Mucosa of stomach (tissue), 1 donor: Measurements from ENCODE around the gene CT47A1.
"Not testable (repeated sequence)": the region's sequence is repeated elsewhere in the genome, so short reads cannot be mapped to it uniquely, and the experiment has no call there.

ENCODE experiments used
- H3K27me3 ChIP-seq: one replicate; pipeline ENCODE4 v1.7.0; 2013; ENCODE audit warnings: mild to moderate bottlenecking, low read length; ENCODE audit not compliant: control insufficient read depth, insufficient read depth
- H3K36me3 ChIP-seq: one replicate; pipeline ENCODE4 v1.7.0; 2013; ENCODE audit warnings: low read length; ENCODE audit not compliant: control insufficient read depth, insufficient read depth
- H3K4me1 ChIP-seq: one replicate; pipeline ENCODE4 v1.7.0; 2013; ENCODE audit warnings: mild to moderate bottlenecking, low read length; ENCODE audit not compliant: control insufficient read depth, insufficient read depth
- H3K4me3 ChIP-seq: one replicate; pipeline ENCODE4 v1.7.0; 2013; ENCODE audit warnings: low read length
- H3K9ac ChIP-seq: one replicate; pipeline ENCODE4 v1.7.0; 2013; ENCODE audit warnings: mild to moderate bottlenecking, low read length, moderate library complexity
- H3K9me3 ChIP-seq: one replicate; pipeline ENCODE4 v1.7.0; 2013; ENCODE audit warnings: mild to moderate bottlenecking, low read length, moderate library complexity; ENCODE audit not compliant: control insufficient read depth
- donor health status: Pancreatic carcinoma.

CT47A1 gene

DNA sequence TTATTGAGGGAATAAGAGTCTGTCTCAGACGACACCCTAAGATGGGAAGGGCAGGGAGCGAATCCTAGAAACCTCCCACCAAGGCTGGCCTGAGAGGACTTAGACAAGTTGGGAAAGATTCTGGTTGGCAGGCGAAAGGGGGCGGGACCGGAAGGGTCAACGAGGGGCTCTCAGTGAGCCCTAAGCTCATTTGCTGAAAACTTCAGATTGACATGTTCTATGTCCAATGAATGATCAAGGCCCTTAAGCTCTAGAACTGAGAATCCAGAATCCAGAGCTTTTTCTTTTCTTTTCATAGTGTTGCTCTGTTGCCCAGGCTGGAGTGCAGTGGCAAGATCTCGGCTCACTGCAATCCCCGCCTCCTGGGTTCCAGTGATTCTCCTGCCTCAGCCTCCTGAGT lies at the start of gene CT47A1:
TSS of gene CT47A1 (minus strand) at position 101 of the 400 bp plus-strand sequence. CDS start 231 bp downstream, outside the sequence.
- not testable (repeated sequence) for H3K4me1 ChIP-seq, H3K9me3 ChIP-seq, H3K4me3 ChIP-seq, H3K27me3 ChIP-seq, H3K9ac ChIP-seq, H3K36me3 ChIP-seq

DNA sequence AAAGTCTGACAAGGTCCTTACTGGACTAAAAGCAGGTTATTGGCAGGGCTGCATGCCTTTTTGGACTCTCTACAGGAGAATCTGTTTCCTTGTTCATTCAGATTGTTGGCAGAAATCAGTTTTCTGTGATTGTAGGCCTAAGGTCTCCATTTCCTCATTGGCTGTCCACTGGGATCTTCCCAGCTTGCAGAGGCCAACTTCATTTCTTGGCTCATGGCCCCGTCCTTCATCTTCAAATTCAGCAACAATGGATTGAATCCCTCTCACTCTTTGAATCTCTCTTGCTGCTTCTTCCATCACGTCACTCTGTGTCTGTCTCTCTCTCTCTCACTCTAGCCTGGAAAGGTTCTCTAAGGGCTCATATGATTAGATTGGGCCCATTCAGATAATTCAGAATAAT lies 47.0 kb upstream of the CT47A1 start:
- Histone ChIP-seq H3K9ac (no peak overlapping the region), H3K27me3 (no peaks in the 10 kb centered on the region), H3K4me1 (no peaks in the 10 kb centered on the region)

DNA sequence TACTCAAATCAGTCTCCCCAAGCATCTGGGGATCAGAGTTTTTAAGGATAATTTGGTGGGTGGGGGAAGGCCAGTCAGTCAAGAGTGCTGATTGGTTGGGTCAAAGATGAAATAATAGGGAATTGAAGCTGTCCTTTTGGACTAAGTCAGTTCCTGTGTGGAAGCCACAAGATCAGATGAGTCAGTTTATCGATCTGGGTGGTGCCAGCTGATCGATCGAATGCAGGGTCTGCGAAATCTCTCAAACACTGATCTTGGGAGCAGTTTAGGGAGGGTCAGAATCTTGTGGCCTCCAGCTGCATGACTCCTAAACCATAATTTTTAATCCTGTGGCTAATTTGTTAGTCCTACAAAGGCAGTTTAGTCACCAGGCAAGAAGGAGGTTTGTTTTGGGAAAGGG lies 44.5 kb upstream of the CT47A1 start:
- H3K9me3 ChIP-seq = no peaks in the 10 kb centered on the region
- no peak overlapping the region for H3K9ac ChIP-seq
- H3K36me3 ChIP-seq = no peaks in the 10 kb centered on the region
- H3K27me3 ChIP-seq = no peaks in the 10 kb centered on the region
- no peaks in the 10 kb centered on the region for H3K4me1 ChIP-seq
- H3K4me3 ChIP-seq = no peak overlapping the region

More for the DNA sequence above, 47.0 kb upstream of the CT47A1 start:
- no peaks in the 10 kb centered on the region for H3K9me3 ChIP-seq
- no peak overlapping the region for H3K4me3 ChIP-seq
- H3K36me3 ChIP-seq = no peaks in the 10 kb centered on the region

DNA sequence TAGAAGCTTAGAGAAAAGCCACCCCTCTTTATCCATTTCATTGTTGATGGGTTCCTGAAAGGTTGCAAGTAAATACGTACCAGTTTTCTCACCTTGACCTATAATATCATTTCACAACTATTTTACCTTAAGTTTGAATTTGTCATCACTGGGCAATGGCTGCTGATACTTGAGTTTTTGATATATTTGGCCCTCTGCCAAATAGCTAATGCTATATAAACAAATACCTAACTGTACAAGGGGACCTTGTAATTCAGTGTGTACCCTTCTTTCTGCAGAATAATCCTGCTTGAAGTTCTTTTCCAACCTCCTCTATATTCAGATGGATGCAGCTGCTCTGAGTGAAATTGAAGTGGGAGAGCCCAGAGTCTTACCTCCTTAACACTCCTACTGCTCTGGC lies 42.9 kb upstream of the CT47A1 start:
- H3K27me3 ChIP-seq = no peaks in the 10 kb centered on the region

DNA sequence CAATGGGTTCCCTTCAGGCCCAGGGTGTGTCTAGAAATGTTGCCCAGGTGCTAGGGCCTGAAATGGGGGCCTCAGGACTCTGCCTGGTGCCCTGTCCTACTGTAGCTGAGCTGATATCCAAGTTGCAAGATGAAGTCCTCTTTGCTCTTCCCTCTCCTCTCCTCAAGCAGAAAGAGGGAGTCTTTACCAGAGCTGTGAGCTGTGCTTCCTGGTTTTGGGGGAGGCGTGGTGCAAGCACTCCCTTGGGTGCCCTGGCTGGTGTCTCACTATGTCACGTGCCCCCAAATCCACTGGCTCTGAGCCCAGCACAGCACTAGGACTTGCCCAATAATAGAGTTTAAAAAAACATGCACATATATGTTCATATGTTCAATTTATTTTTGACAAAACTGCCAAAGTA lies 29.3 kb upstream of the CT47A1 start:
- H3K9ac ChIP-seq = no peak overlapping the region
- no peak overlapping the region for H3K4me3 ChIP-seq
- no peaks in the 10 kb centered on the region for H3K9me3 ChIP-seq
- no peaks in the 10 kb centered on the region for H3K27me3 ChIP-seq
- H3K4me1 ChIP-seq = no peaks in the 10 kb centered on the region
- H3K36me3 ChIP-seq = no peaks in the 10 kb centered on the region

More for the DNA sequence above, 42.9 kb upstream of the CT47A1 start:
- no peaks in the 10 kb centered on the region for H3K4me1 ChIP-seq
- H3K9me3 ChIP-seq = no peaks in the 10 kb centered on the region
- no peaks in the 10 kb centered on the region for H3K36me3 ChIP-seq
- no peak overlapping the region for H3K9ac ChIP-seq
- no peak overlapping the region for H3K4me3 ChIP-seq

DNA sequence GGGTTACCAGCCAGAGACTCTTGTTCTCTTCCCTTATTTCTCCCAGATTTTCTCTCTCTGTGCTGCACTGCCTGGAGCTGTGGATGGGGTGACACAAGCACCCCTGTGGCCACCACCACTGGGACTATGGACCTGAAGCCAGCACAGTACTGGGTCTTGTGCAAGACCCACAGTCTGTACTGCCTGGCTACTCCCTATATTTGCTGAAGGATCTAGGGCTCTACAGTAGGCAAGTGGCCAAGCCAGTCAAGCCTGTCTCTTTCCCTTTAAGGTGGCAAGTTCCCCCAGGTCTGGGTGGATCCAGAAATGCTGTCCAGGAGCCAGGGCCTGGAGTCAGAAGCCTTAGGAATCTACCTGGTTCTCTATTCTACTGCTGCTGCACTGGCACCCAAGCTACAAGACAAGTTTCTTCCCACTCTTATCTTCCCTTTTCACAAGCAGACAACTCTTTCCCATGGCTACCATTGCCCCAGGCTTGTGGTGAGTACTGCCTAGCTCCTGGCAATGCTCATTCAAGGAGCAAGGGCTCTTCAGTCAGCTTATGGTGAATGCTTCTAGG lies 28.4 kb upstream of the CT47A1 start:
- Histone ChIP-seq H3K4me3 (no peak overlapping the region), H3K4me1 (no peaks in the 10 kb centered on the region), H3K27me3 (no peaks in the 10 kb centered on the region), H3K9me3 (no peaks in the 10 kb centered on the region), H3K9ac (no peak overlapping the region), H3K36me3 (no peaks in the 10 kb centered on the region)

DNA sequence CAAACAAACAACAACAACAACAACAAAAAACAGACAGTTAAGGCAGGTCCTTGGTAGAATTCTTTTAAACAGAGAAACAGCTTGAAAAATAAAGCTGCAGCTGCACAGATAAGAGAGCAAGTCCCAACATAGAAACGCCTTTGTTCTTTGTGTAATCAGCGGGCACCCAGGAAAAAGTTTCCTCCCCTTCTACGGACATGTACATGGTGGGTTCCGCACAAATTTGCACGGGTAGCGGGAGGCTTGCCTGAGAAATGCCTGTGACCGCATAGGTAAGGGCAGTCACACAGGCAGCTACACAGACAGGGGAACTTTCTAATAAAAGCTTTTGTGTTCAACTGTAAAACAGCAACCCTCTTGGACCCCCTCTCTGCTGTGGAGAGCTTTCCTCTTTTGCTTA lies 25.7 kb upstream of the CT47A1 start:
- Histone ChIP-seq H3K9ac (no peak overlapping the region), H3K9me3 (no peaks in the 10 kb centered on the region), H3K4me1 (no peaks in the 10 kb centered on the region), H3K27me3 (no peaks in the 10 kb centered on the region), H3K36me3 (no peaks in the 10 kb centered on the region), H3K4me3 (no peak overlapping the region)

DNA sequence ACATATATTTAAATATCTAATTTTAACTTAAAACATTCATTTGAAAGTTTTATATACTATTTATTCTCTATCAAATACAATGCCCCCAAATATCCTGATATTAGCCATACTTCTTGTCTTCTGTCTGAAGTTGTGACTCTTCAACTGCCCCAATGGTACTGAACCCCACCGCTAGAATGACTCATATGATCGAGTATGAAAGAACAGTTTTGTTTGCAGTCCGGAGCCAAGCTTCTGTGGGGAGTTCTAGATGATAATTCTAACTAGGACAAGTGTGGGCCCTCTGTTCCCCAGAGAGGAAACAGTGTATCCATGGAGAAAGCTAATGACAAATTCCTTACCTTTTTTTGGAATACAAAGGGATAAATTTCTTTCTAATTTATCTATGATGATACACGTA lies 24.7 kb upstream of the CT47A1 start:
- Histone ChIP-seq H3K9ac (no peak overlapping the region), H3K36me3 (no peaks in the 10 kb centered on the region), H3K9me3 (no peaks in the 10 kb centered on the region), H3K4me3 (no peak overlapping the region), H3K4me1 (no peaks in the 10 kb centered on the region), H3K27me3 (no peaks in the 10 kb centered on the region)

DNA sequence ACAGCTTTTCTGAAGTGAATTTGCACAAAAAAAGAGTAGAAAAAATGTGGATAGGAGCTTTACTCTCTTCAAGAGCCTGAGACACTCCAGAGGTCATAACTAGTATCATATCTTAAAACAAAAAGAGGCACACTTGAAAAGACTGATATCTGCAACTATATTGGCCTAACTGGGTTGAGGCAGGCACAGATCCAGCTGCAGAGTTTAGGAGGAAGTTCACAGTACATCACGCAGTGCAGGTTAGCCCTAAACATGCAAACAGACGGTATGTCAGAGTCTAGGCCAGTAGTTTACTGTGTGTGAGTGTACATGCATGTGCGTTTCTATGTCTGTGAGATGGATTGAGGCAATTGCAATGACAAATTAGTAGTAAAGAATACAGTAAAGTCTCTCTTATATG lies 24.2 kb upstream of the CT47A1 start:
- Histone ChIP-seq H3K36me3 (no peaks in the 10 kb centered on the region), H3K4me1 (no peaks in the 10 kb centered on the region), H3K9ac (no peak overlapping the region), H3K4me3 (no peak overlapping the region), H3K9me3 (no peaks in the 10 kb centered on the region), H3K27me3 (no peaks in the 10 kb centered on the region)

DNA sequence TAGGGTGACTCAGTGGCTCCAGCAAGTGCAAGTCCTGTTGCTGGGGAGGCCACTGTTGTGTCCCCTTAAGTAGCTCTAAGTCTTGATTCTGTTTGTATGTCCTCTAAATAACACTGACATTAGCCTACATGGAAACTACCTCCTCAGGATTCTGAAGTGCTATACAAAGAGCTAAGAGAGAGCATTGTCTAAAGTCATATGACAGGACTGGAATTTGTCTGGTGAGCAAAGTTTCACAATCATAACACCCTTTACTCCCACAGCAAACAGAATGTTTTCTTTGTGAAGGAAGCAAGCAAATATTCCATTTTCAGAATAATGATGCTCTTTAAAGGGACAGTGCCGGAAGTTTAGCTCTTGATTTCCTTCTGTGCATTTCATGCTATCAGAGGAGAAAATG lies 23.4 kb upstream of the CT47A1 start:
- H3K36me3 ChIP-seq = no peaks in the 10 kb centered on the region
- no peak overlapping the region for H3K9ac ChIP-seq
- no peaks in the 10 kb centered on the region for H3K4me1 ChIP-seq
- no peak overlapping the region for H3K4me3 ChIP-seq
- no peaks in the 10 kb centered on the region for H3K9me3 ChIP-seq
- H3K27me3 ChIP-seq = no peaks in the 10 kb centered on the region

DNA sequence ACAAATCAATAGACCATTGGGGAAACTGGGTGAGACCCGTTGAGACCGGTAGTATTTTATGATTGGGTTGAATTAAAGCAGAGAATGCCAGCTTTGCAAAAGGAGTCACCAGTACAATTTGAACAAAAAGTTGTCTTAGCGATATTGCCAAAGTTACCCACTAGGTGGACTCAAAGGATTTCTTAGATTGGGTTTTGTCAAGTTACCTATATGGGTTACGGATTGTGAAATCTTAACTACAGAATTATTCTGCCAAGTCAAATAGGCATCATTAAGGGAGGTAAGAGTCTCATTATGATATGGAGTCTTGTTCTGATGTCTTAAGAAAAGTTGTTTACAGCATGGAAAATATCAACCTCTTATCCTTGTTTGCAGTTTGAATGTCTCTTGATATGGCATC lies 15.0 kb upstream of the CT47A1 start:
- H3K4me3 ChIP-seq = no peak overlapping the region
- no peaks in the 10 kb centered on the region for H3K9me3 ChIP-seq
- no peak overlapping the region for H3K9ac ChIP-seq
- H3K36me3 ChIP-seq = no peaks in the 10 kb centered on the region
- no peaks in the 10 kb centered on the region for H3K27me3 ChIP-seq
- no peaks in the 10 kb centered on the region for H3K4me1 ChIP-seq

DNA sequence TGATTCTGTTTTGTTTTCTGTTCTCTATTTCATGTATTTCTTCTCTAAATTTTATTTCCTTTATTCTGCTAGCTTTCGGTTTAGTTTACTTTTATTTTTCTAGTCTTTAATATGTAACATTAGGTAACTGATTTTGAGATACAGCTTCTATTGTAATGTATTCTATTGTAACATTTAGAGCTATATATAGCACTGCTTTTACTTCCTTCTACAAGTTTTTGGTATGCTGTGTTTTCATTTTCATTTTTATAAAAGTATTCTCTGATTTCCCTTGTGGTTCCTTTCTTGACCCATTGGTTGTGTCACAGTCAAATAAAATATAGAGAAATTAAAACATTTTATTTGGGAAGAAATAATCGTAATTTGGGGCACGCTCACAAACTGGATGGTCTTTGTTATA lies 13.9 kb upstream of the CT47A1 start:
- no peaks in the 10 kb centered on the region for H3K36me3 ChIP-seq
- H3K9me3 ChIP-seq = no peaks in the 10 kb centered on the region
- no peaks in the 10 kb centered on the region for H3K27me3 ChIP-seq
- no peaks in the 10 kb centered on the region for H3K4me1 ChIP-seq
- H3K9ac ChIP-seq = no peak overlapping the region
- H3K4me3 ChIP-seq = no peak overlapping the region

DNA sequence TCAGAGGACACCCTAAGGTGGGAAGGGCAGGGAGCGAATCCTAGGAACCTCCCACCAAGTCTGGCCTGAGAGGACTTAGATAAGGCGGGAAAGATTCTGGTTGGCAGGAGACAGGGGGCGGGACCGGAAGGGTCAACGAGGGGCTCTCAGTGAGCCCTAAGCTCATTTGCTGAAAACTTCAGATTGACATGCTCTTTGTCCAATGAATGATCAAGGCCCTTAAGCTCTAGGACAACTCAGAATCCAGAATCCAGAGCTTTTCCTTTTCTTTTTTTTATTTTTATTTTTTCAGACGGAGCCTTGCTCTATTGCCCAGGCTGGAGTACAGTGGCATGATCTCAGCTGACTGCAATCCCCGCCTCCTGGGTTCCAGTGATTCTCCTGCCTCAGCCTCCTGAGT lies 29.1 kb downstream of the CT47A1 start, which contains the start of gene CT47A7:
TSS of gene CT47A7 (minus strand) at position 101 of the 400 bp plus-strand sequence. CDS start 255 bp downstream, outside the sequence.
- not testable (repeated sequence) for H3K9me3 ChIP-seq, H3K4me3 ChIP-seq, H3K27me3 ChIP-seq, H3K36me3 ChIP-seq, H3K4me1 ChIP-seq, H3K9ac ChIP-seq
